GM21423 (cell line): ENCODE measurements around the gene KRTAP4-3.
"Not testable (repeated sequence)": the region's sequence is repeated elsewhere in the genome, so short reads cannot be mapped to it uniquely, and the experiment has no call there.

Experiments used
- ATAC-seq: cut with Tn5 transposase; IDR thresholded peaks from one replicate; pipeline ENCODE4 v1.9.1; 2021; ENCODE audit warnings: mild to moderate bottlenecking, moderate library complexity; ENCODE audit not compliant: unreplicated experiment

The KRTAP4-3 gene

GRCh38 chr17:41119696-41120690 is 48.0 kb downstream of the KRTAP4-3 start:
- not testable (repeated sequence) for ATAC-seq

DNA sequence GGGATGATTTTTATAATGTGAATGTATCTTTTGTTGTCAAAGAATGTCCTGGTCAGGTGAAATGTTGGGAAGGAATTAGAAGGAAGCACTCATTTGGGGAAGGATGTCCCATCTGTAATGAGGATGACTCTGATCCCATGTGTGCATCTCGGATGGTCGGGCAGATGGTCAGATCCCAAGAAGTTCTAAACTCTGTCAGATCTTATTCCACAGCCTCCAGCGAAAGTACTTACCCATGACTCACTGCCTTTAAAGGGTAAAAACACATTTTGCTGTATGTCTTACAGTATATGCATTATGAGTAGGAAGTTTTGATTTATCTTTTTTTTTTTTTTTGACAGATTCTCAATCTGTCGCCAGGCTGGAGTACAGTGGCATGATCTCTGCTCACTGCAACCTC is 49.3 kb downstream of the KRTAP4-3 start:
- no peak for ATAC-seq

DNA sequence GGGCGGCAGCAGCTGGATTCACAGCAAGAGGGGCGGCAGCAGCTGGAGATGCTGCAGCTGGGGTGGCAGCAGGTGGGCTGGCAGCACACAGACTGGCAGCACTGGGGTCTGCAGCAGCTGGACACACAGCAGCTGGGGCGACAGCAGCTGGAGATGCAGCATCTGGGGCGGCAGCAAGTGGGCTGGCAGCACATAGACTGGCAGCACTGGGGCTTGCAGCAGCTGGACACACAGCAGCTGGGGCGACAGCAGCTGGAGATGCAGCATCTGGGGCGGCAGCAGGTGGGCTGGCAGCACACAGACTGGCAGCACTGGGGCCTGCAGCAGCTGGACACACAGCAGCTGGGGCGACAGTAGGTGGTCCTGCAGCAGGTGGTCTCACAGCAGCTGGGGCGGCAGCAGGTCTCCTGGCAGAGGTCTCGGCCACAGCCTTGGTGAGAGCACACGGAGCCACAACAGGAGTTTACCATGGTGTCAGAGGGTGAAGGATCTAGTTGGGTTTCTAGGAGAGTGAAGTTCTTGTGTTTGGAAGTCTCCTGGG is 50.1 kb downstream of the KRTAP4-3 start, which contains the start of gene KRTAP4-11:
Gene KRTAP4-11 (minus strand): TSS at position 528 of the 541 bp plus-strand sequence. CDS start 58 bp downstream, at position 470.
- ATAC-seq = not testable (repeated sequence)
